ENCODE measurements around the gene EME1. TPM values are rescaled to one million over a fixed set of nuclear protein-coding genes. Genes with fewer than 3 reads are reported as not detected.
A peak's percentile ranks its signal among the peaks of the same experiment; 100 is the strongest.

Gene EME1
- total and polyA plus RNA-seq, 2 donors (not counting 3 experiments of a cell fraction or from before 2014, with no cell fraction given), result 5.6 to 9.1 TPM

DNA sequence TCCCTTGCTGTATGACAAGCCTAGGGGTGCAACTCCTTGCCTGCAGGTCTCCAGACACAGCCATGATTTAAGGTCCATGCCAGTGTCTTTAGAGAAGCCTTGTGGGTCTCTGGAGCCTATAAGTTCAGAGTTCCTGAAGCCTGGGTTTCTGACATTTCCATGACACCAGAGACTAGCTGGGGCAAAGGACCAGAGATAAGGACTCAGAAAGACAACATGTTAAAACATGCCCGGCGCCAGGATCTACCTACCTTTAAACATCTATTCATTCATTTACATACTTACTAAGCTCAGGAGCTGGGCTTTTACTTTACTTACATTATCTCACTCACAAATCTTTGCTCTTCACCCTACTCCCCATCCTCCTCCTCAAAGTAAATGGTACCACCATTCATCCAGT lies 1.5 kb upstream of the EME1 start:
- Histone ChIP-seq H4K20me1 (replicated peaks; ENCODE audit: control insufficient read depth, extremely low read depth, insufficient read depth, low read length) (no peaks in the 10 kb centered on the region), H3K4me3 (replicated peaks in 1 of 3; ENCODE audit: insufficient read depth in 1 of 3, low read depth in 1 of 3, low read length in 3 of 3) (peak overlapping the region in 1 of 3 experiments; percentile 15), H3K4me2 (ENCODE audit: insufficient read depth, low read length) (peak overlapping the region; percentile 85), H3K4me1 (ENCODE audit: control insufficient read depth, extremely low read depth, insufficient read depth, low read length) (peaks cover 15% of the 10 kb centered on the region), H2AFZ (ENCODE audit: low read depth, low read length) (no peak overlapping the region), H3K9ac (replicated peaks; ENCODE audit: extremely low read depth, insufficient read depth, low read length) (no peak overlapping the region), H3K27me3 (ENCODE audit: control insufficient read depth in 2 of 2, insufficient read depth in 2 of 2, low read length in 2 of 2) (no peaks in the 10 kb centered on the region), H3K9me3 (replicated peaks; ENCODE audit: control insufficient read depth, insufficient read depth, low read length) (no peaks in the 10 kb centered on the region), H3K36me3 (ENCODE audit: control insufficient read depth in 2 of 2, extremely low read depth in 1 of 2, insufficient read depth in 2 of 2, low read length in 2 of 2) (peaks cover 3 to 22% of the 10 kb centered on the region in 2 experiments), H3K79me2 (ENCODE audit: control insufficient read depth, insufficient read depth, low read length) (peaks cover 17% of the 10 kb centered on the region), H3K27ac (ENCODE audit: insufficient read depth, low read depth, low read length) (no peak overlapping the region), H3K9me1 (replicated peaks; ENCODE audit: control insufficient read depth, extremely low read depth, insufficient read depth, low read length) (no peaks in the 10 kb centered on the region)
- dilution Hi-C loops (cut with MboI; ENCODE audit: extremely low pct_ligation_motif_present, low sequenced_read_pairs) (no loop called here), intact Hi-C loops (cut with micrococcal nuclease) (no loop called here)
- no TSS peak for BruUV-seq (replicated peaks)
- FAIRE-seq (peak; percentile 53), DNase-seq (ENCODE audit: low read depth, low spot score) (no peak)
- TF ChIP-seq GATA2 (IDR thresholded peaks at IDR 0.05; ENCODE audit: insufficient read depth, insufficient read length, low read depth, low read length) (no peak), JUN (IDR thresholded peaks at IDR 0.05; ENCODE audit: borderline replicate concordance, insufficient read depth, insufficient read length, low read depth) (no peak), FOS (IDR thresholded peaks at IDR 0.05; ENCODE audit: borderline replicate concordance, insufficient read depth, low read length) (no peak), EZH2 (IDR thresholded peaks at IDR 0.05; ENCODE audit: borderline replicate concordance, low read depth, low read length, severe bottlenecking) (no peak), POLR2A (IDR thresholded peaks at IDR 0.05; ENCODE audit: low read depth, low read length) (no peak)
- TF ChIP-seq, protein P1, sequence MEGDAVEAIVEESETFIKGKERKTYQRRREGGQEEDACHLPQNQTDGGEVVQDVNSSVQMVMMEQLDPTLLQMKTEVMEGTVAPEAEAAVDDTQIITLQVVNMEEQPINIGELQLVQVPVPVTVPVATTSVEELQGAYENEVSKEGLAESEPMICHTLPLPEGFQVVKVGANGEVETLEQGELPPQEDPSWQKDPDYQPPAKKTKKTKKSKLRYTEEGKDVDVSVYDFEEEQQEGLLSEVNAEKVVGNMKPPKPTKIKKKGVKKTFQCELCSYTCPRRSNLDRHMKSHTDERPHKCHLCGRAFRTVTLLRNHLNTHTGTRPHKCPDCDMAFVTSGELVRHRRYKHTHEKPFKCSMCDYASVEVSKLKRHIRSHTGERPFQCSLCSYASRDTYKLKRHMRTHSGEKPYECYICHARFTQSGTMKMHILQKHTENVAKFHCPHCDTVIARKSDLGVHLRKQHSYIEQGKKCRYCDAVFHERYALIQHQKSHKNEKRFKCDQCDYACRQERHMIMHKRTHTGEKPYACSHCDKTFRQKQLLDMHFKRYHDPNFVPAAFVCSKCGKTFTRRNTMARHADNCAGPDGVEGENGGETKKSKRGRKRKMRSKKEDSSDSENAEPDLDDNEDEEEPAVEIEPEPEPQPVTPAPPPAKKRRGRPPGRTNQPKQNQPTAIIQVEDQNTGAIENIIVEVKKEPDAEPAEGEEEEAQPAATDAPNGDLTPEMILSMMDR (IDR thresholded peaks at IDR 0.05; ENCODE audit: extremely low read depth in 1 of 2, insufficient read depth in 1 of 2, low read depth in 1 of 2, low read length in 2 of 2), result no peak
- CTCF ChIA-PET, result no interaction called here
- POLR2A ChIA-PET, result no interaction called here
